IPS-NIHi7 (cell line): ENCODE data around the gene FXYD5.

Source experiments
- DNase-seq: peaks from one replicate; pipeline ENCODE4 v3.0.0; 2012; ENCODE audit warnings: mixed read lengths; ENCODE audit errors: extremely low spot score

The FXYD5 gene

GRCh38 chr19:35155981-35156672 is 1.6 kb downstream of the FXYD5 start:
- no peak for DNase-seq

- no peak for DNase-seq
Observed at GRCh38 chr19:35156673-35157014, 2.1 kb downstream of the FXYD5 start.

- DNase-seq, result no peak
Observed at GRCh38 chr19:35157431-35157830, 2.9 kb downstream of the FXYD5 start.

- DNase-seq, result no peak
Observed at GRCh38 chr19:35159606-35160005, 5.1 kb downstream of the FXYD5 start.

- no peak for DNase-seq
Observed at GRCh38 chr19:35160629-35161433, 6.3 kb downstream of the FXYD5 start.

GRCh38 chr19:35161434-35161743 is 6.9 kb downstream of the FXYD5 start:
- no peak for DNase-seq

- no peak for DNase-seq
Observed at GRCh38 chr19:35162471-35163326, 8.2 kb downstream of the FXYD5 start.

- no peak for DNase-seq
Observed at GRCh38 chr19:35164418-35164817, 9.9 kb downstream of the FXYD5 start.

- DNase-seq, result no peak
Observed at GRCh38 chr19:35165200-35166058, 10.9 kb downstream of the FXYD5 start.

- DNase-seq, result no peak
Observed at GRCh38 chr19:35166100-35167063, 11.8 kb downstream of the FXYD5 start.

- peak; percentile 6 for DNase-seq
Observed at GRCh38 chr19:35167251-35168119, 12.9 kb downstream of the FXYD5 start.

- peak; percentile 3 for DNase-seq
Observed at GRCh38 chr19:35168196-35168595, 13.7 kb downstream of the FXYD5 start.

- peak; percentile 4 for DNase-seq
Observed at GRCh38 chr19:35169221-35169995, 14.9 kb downstream of the FXYD5 start.

- DNase-seq, result no peak
Observed at GRCh38 chr19:35170359-35171061, 16.0 kb downstream of the FXYD5 start.

- DNase-seq, result no peak
Observed at GRCh38 chr19:35171730-35172129, 17.2 kb downstream of the FXYD5 start.

GRCh38 chr19:35174226-35174625 is 19.7 kb downstream of the FXYD5 start:
- DNase-seq, result no peak

GRCh38 chr19:35176181-35176570 is 21.6 kb downstream of the FXYD5 start:
- DNase-seq, result no peak
